Loucy (cell line): ENCODE results near the gene PLVAP.

ENCODE experiments used
- EZH2phosphoT487 ChIP-seq: fragments of 200-600 bp; IDR thresholded peaks from 2 replicates; pipeline ENCODE4 v1.6.1; 2018; ENCODE audit warnings: antibody characterized with exemption, mild to moderate bottlenecking, moderate library complexity, borderline replicate concordance
- TF ChIP-seq, protein P1 (sequence below): fragments of 200-600 bp; sonication (generic); conservative IDR thresholded peaks from 2 replicates; pipeline ENCODE4 v1.5.1; 2014; ENCODE audit warnings: mild to moderate bottlenecking, antibody characterized with exemption, low read length

DNA sequence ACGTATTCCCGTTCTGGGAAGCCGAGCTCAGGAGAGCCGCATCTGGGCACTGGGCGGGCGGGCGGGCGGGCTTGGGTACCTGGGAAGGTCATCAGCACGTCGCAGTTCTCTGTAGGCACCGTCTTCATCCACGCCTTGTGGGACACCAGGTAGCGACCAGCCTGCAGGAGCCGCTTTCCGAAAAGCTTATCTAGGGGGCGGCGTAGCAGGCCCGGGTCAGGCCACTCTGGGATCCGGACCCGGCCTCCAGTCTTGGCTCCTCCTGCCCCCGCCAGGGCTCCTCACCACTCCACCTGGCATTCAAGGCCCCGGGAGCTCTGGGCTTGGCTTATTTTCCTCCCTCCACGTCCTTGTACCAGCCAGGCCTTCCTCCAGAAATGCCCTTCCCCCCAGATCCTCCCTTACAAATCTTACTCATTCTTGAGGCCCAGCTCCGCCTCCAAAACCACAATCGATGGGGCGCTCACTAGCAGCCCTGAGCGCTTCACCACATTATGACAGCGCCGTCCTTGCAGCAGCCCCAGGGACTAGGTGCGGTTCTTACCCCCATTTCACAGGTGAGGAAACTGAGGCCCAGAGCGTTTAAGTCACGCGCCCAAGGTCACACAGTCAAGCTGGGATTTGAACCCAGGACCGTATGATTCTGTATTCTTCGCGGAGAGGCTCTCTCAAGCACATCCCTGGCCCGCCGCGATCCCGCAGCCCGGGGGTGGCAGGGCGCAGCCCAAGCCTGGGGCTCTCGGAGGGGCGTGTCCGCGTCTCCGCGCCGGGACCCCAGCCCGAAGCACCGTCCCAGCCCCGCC is 43.3 kb downstream of the PLVAP start:
- TF ChIP-seq, protein P1, sequence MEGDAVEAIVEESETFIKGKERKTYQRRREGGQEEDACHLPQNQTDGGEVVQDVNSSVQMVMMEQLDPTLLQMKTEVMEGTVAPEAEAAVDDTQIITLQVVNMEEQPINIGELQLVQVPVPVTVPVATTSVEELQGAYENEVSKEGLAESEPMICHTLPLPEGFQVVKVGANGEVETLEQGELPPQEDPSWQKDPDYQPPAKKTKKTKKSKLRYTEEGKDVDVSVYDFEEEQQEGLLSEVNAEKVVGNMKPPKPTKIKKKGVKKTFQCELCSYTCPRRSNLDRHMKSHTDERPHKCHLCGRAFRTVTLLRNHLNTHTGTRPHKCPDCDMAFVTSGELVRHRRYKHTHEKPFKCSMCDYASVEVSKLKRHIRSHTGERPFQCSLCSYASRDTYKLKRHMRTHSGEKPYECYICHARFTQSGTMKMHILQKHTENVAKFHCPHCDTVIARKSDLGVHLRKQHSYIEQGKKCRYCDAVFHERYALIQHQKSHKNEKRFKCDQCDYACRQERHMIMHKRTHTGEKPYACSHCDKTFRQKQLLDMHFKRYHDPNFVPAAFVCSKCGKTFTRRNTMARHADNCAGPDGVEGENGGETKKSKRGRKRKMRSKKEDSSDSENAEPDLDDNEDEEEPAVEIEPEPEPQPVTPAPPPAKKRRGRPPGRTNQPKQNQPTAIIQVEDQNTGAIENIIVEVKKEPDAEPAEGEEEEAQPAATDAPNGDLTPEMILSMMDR, result no peak
- no peak for TF ChIP-seq EZH2phosphoT487
